Fibroblast of upper back skin (primary cell): ENCODE data around the gene VPS13D.
"Not testable (repeated sequence)": the region's sequence is repeated elsewhere in the genome, so short reads cannot be mapped to it uniquely, and the experiment has no call there.

ENCODE experiments used
- DNase-seq: peaks from one replicate; pipeline ENCODE4 v3.0.0-alpha.2; 2013

VPS13D gene

GRCh38 chr1:12294076-12294475 is 64.2 kb downstream of the VPS13D start:
- peak; percentile 26 for DNase-seq

- no peak for DNase-seq
Observed at GRCh38 chr1:12296016-12296415, 66.2 kb downstream of the VPS13D start.

GRCh38 chr1:12296623-12297022 is 66.8 kb downstream of the VPS13D start:
- DNase-seq: peak; percentile 63

GRCh38 chr1:12300706-12301105 is 70.9 kb downstream of the VPS13D start:
- no peak for DNase-seq

GRCh38 chr1:12301518-12302237 is 71.8 kb downstream of the VPS13D start:
- no peak for DNase-seq

- DNase-seq: peak; percentile 50
Observed at GRCh38 chr1:12302798-12303447, 73.1 kb downstream of the VPS13D start.

- no peak for DNase-seq
Observed at GRCh38 chr1:12305377-12305776, 75.5 kb downstream of the VPS13D start.

- DNase-seq: no peak
Observed at GRCh38 chr1:12309783-12310742, 80.2 kb downstream of the VPS13D start.

GRCh38 chr1:12314333-12314903 is 84.6 kb downstream of the VPS13D start:
- DNase-seq: peak; percentile 38

- peak; percentile 18 for DNase-seq
Observed at GRCh38 chr1:12315146-12315545, 85.3 kb downstream of the VPS13D start.

GRCh38 chr1:12316331-12316730 is 86.5 kb downstream of the VPS13D start:
- DNase-seq: peak; percentile 61

- no peak for DNase-seq
Observed at GRCh38 chr1:12320486-12320885, 90.7 kb downstream of the VPS13D start.

- no peak for DNase-seq
Observed at GRCh38 chr1:12324423-12324822, 94.6 kb downstream of the VPS13D start.

GRCh38 chr1:12324973-12325372 is 95.1 kb downstream of the VPS13D start:
- DNase-seq: not testable (repeated sequence)

GRCh38 chr1:12326986-12327385 is 97.2 kb downstream of the VPS13D start:
- DNase-seq: no peak

- peak; percentile 46 for DNase-seq
Observed at GRCh38 chr1:12327566-12327965, 97.7 kb downstream of the VPS13D start.

- no peak for DNase-seq
Observed at GRCh38 chr1:12333036-12333785, 103.4 kb downstream of the VPS13D start.

- DNase-seq: no peak
Observed at GRCh38 chr1:12335815-12336214, 106.0 kb downstream of the VPS13D start.

- peak; percentile 47 for DNase-seq
Observed at GRCh38 chr1:12336413-12336812, 106.6 kb downstream of the VPS13D start.

GRCh38 chr1:12338017-12338416 is 108.2 kb downstream of the VPS13D start:
- DNase-seq: no peak

GRCh38 chr1:12338823-12339222 is 109.0 kb downstream of the VPS13D start:
- no peak for DNase-seq

GRCh38 chr1:12339396-12339795 is 109.6 kb downstream of the VPS13D start:
- no peak for DNase-seq
